ENCODE measurements around the gene BEST2.

DNA sequence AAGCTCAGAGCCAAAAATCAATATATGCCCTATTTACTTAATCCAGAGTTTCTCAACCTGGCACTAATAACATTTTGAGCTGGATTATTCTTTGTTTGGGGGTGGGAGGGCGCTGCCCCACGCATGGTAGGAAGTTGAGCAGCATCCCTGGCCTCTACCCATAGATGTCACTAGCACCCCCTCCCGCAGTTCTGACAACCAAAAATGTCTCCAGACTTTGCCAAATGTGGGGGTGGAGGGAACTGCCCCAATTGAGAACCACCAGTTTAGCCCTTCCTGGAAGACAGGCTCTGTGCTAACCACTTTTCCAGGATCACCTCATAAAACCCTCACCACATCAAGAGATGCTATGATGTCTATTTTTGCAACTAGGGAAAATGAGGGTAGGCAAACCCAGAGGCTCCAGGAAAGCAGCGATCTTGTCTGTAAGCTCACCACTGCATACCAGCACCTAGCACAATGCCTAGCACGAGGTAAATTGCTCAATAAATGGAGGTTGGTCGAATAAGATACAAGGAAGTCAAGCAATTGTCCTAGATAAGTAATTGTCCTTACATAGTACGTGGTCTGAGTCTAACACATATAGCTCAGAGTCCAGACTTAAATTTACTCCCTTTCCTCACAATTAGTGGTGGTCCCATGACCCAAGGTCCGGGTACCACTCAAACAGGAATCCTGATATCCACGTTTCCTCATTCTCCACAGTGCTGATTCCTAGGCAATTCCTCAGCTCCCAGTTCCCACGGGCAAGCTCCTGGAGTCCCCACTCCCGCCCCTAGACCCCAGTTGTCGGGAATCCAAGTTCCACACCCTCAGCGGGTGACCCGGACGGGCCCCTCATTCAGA, 18.0 kb upstream of the BEST2 start:
- TF ChIP-seq EZH2 (IDR thresholded peaks at IDR 0.05; ENCODE audit: borderline replicate concordance, low read length) (no peak), CTCF (IDR thresholded peaks at IDR 0.05; ENCODE audit: low read length) (peak; percentile 85)

Data from OCI-LY1 (cell line).